ENCODE measurements around the gene CASK. TPM values are rescaled to one million over a fixed set of nuclear protein-coding genes. Genes with fewer than 3 reads are reported as not detected.

CASK gene
- total and polyA plus RNA-seq, 10 donors: 4.7 to 63.7 (median 42.8) TPM

DNA sequence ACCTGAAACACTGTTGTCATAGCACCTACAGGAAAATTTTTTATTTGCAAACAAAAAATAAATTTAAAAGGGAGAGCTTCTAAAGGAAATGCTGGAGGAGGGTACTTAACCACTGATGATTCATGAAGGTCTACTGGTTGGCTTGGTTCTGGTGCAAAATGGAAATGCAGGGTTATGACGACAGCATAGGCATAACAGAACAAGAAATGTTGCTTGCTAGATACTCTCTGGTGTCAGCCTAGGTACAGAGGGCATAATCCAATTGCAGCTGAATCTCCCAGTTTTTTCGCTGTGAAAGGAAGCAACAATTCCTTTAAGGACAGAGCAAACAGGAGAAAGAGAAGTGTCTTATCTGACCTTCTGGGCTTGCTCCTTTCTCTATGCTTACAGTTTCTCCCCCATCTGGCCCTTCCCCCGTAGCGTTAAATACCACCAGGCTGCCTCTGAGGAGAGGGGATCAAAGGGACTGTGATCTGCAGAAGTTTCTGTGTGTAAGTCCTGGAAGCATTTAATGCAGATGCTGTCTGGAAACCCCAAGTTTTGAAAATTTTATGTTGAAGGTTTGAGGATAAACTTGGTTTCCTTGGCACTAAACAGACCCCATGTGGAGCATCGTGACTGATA, 23.7 kb upstream of the CASK start:
- no peaks in the 10 kb centered on the region for H3K9me3 ChIP-seq
- no peak overlapping the region for H3K4me3 ChIP-seq
- intact Hi-C loops (cut with DNase I; ENCODE audit: low total_unique reads): no loop called here
- H3K36me3 ChIP-seq: no peaks in the 10 kb centered on the region
- no peak overlapping the region for H3K27ac ChIP-seq
- TF ChIP-seq POLR2AphosphoS5 (IDR thresholded peaks at IDR 0.05) (no peak), POLR2A (IDR thresholded peaks at IDR 0.05) (no peak)
- TF ChIP-seq, protein P1, sequence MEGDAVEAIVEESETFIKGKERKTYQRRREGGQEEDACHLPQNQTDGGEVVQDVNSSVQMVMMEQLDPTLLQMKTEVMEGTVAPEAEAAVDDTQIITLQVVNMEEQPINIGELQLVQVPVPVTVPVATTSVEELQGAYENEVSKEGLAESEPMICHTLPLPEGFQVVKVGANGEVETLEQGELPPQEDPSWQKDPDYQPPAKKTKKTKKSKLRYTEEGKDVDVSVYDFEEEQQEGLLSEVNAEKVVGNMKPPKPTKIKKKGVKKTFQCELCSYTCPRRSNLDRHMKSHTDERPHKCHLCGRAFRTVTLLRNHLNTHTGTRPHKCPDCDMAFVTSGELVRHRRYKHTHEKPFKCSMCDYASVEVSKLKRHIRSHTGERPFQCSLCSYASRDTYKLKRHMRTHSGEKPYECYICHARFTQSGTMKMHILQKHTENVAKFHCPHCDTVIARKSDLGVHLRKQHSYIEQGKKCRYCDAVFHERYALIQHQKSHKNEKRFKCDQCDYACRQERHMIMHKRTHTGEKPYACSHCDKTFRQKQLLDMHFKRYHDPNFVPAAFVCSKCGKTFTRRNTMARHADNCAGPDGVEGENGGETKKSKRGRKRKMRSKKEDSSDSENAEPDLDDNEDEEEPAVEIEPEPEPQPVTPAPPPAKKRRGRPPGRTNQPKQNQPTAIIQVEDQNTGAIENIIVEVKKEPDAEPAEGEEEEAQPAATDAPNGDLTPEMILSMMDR (IDR thresholded peaks at IDR 0.05 in 8 of 11, conservative IDR thresholded peaks at IDR 0.05 in 3 of 11): no peak
- 68 to 87% (median 77%) methylated on average over 3 to 5 of the region's 5 CpGs for WGBS, 5 donors
- H3K27me3 ChIP-seq (replicated peaks in 1 of 7): peaks cover 0 to 4% (median 0%) of the 10 kb centered on the region in 7 donors
- no peaks in the 10 kb centered on the region for H3K4me1 ChIP-seq
- DNase-seq: no peak

DNA sequence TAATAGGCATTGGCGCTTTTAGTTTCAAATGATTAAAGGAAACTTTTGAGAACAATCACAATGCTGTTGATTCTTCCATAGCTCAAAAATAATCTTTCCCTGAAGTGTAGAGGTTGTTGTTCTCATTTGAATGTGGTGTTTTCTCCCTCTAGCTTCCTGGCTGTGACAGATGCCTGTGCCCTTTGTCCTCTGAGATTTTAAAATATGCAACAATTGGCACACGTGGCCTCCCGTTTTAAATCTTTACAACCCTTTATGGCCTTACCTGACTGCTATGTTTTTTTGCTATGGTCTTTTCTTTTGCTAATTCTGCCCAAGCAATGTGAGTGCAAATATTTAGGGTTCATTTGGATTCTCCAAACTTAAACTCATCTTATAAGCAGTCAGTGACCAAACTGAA, 22.9 kb upstream of the CASK start:
- intact Hi-C loops (cut with DNase I; ENCODE audit: low total_unique reads): no loop called here
- 47 to 93% (median 75%) methylated on average over 3 of the region's 3 CpGs for WGBS, 5 donors
- Histone ChIP-seq H3K4me1 (no peaks in the 10 kb centered on the region), H3K36me3 (no peaks in the 10 kb centered on the region), H3K4me3 (no peak overlapping the region), H3K9me3 (no peaks in the 10 kb centered on the region), H3K27me3 (replicated peaks in 1 of 7) (peaks cover 0 to 4% (median 0%) of the 10 kb centered on the region in 7 donors), H3K27ac (no peak overlapping the region)
- TF ChIP-seq POLR2AphosphoS5 (IDR thresholded peaks at IDR 0.05): no peak
- TF ChIP-seq, protein P1 (IDR thresholded peaks at IDR 0.05 in 8 of 11, conservative IDR thresholded peaks at IDR 0.05 in 3 of 11): no peak
- no peak for TF ChIP-seq POLR2A (IDR thresholded peaks at IDR 0.05)
- no peak for DNase-seq

DNA sequence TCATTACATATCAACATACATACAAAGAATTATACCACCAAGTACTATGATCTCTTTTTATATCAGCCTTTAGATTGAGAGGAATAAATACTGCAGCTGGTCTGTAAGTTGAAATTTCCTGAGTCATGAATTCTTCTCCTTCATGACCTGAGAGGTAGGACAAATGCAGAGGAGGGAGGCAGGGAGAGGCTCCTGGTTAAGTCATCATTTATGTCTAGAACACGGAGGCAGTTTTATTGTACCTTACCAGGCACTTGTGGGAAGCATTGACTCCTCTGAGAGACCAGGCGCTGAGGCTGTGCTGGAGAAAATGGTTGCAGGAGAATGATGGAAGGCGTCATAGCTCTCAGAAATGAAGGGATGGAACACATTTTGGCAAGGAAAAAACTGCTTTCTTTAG, 12.5 kb upstream of the CASK start:
- no peak overlapping the region for H3K27ac ChIP-seq
- H3K4me1 ChIP-seq: no peaks in the 10 kb centered on the region
- no peaks in the 10 kb centered on the region for H3K27me3 ChIP-seq (replicated peaks in 1 of 7)
- no peak overlapping the region for H3K4me3 ChIP-seq
- TF ChIP-seq POLR2A (IDR thresholded peaks at IDR 0.05) (no peak), POLR2AphosphoS5 (IDR thresholded peaks at IDR 0.05) (no peak)
- TF ChIP-seq, protein P1 (IDR thresholded peaks at IDR 0.05 in 8 of 11, conservative IDR thresholded peaks at IDR 0.05 in 3 of 11): no peak
- intact Hi-C loops (cut with DNase I; ENCODE audit: low total_unique reads): no loop called here
- H3K9me3 ChIP-seq: peaks cover 0 to 4% (median 0%) of the 10 kb centered on the region in 8 donors
- H3K36me3 ChIP-seq: no peaks in the 10 kb centered on the region
- WGBS, 5 donors: 64 to 98% (median 87%) methylated on average over 3 of the region's 3 CpGs
- no peak for DNase-seq

DNA sequence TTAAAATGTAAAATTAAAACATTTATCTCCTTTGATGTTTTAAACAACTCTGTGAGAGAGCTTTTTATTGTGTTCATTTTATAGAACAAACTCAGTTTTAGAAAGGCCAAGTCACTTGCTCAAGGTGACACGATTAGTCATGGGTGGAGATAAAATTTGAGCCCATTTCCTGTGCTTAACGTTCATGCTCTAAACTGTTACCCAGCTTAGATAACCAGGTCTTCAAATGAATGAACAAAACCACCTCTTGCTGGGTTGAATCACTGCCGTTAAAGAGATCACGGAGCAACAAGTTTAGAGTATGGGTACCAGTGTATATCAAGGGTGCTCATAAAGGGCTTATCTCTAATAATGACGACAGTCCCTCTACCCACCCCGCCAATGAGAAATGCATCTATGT, 10.2 kb upstream of the CASK start:
- DNase-seq: no peak
- H3K27me3 ChIP-seq (replicated peaks in 1 of 7): no peaks in the 10 kb centered on the region
- no peak overlapping the region for H3K4me3 ChIP-seq
- no peaks in the 10 kb centered on the region for H3K36me3 ChIP-seq
- TF ChIP-seq POLR2A (IDR thresholded peaks at IDR 0.05) (no peak), POLR2AphosphoS5 (IDR thresholded peaks at IDR 0.05) (no peak)
- TF ChIP-seq, protein P1 (IDR thresholded peaks at IDR 0.05 in 8 of 11, conservative IDR thresholded peaks at IDR 0.05 in 3 of 11): no peak
- no peak overlapping the region for H3K27ac ChIP-seq
- 59 to 65% (median 63%) methylated on average over 6 of the region's 6 CpGs for WGBS, 5 donors
- intact Hi-C loops (cut with DNase I; ENCODE audit: low total_unique reads): no loop called here
- no peaks in the 10 kb centered on the region for H3K4me1 ChIP-seq
- peaks cover 0 to 4% (median 0%) of the 10 kb centered on the region in 8 donors for H3K9me3 ChIP-seq
